ELF-1 (cell line): ENCODE measurements around the gene KIAA1958.
"Not testable (repeated sequence)": the region's sequence is repeated elsewhere in the genome, so short reads cannot be mapped to it uniquely, and the experiment has no call there.

Experiments used
- DNase-seq: peaks from one replicate; pipeline ENCODE4 v3.0.0-alpha.2; 2016; ENCODE audit warnings: low read depth, low spot score

Gene KIAA1958

GRCh38 chr9:112659906-112660305, 173.3 kb downstream of the KIAA1958 start:
- no peak for DNase-seq

DNA sequence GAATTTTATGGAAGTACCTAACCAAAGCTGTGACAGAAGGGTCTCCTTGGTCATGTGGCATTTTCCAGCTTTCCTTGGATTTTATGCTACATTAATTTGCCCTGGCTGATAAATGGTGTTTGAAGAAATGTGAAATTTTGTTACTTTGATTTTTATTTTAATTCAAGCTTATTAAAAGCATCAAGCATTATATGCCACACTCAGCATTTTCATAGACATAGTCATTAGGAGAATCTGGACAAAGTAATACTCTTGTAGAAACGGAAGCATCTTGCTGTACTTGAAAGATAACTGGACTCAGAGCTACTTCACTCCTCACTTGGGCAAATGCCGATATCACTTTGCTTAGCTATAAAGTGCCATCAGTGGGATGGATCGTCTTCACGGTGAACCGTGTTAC, 177.1 kb downstream of the KIAA1958 start:
- DNase-seq = no peak

DNA sequence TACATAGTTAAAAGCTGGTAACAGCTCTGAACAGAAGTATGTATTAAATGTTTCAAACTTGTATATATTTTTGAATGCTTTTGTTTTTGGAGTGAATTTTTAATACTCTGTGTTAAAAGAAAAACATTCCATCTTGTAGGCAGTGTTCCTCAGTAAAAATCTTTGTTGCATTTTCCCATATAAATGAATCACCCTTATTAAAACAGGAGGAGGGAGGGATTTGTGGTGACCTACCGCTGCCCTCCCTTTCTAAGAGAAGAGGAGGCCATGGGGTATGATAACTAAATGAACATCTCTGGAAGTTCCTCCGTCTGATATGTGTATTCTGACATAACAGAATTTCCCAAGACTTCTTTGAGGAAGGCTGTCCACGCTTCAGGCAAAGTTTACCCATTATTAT, 177.9 kb downstream of the KIAA1958 start:
- DNase-seq = no peak

- no peak for DNase-seq
Observed at GRCh38 chr9:112665347-112665746, 178.7 kb downstream of the KIAA1958 start.

- no peak for DNase-seq
Observed at GRCh38 chr9:112669326-112669725, 182.7 kb downstream of the KIAA1958 start.

DNA sequence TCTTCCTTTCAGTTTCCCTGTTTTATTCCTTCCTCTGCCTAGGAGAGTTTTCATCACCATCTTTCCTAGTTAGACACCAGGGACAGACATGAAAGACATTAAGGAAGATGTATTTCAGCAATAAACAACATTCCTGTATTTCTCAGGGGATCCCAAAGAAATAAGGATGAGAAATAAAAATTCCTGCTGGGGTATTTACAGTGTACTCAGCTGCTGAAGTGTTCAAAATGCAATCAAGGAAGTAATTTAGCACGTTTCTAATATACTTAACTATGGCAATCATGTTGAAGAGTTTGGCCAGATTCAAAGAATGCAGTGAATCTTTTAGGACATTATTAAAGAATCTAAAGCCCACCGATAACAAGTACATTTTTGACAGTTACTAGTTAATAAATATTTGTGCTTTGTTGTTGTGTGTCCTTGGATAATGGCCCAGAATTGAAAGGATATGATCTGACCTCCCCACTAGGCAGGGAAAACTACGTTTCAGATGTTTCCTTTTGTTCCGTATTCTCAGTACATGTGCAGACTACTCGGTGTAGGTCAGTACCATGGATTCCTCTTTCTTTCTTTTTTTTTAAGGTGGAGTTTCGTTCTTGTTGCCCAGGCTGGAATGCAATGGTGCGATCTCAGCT, 184.5 kb downstream of the KIAA1958 start:
- no peak for DNase-seq

DNA sequence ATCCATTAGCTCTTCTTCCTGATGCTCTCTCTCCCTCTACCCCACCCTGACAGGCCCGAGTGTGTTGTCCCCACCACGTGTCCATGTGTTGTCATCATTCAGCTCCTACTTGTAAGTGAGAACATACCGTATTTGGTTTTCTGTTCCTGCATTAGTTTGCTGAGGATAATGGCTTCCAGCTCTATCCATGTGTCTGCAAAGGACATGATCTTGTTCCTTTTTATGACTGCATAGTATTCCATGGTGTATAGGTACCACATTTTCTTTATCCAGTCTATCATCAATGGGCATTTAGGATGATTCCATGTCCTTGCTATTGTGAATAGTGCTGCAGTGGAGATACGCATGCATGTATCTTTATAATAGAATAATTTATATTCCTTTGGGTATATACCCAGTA, 186.6 kb downstream of the KIAA1958 start:
- not testable (repeated sequence) for DNase-seq

- DNase-seq = no peak
Observed at GRCh38 chr9:112677040-112677439, 190.4 kb downstream of the KIAA1958 start.

GRCh38 chr9:112680731-112681402, 194.2 kb downstream of the KIAA1958 start:
- peak; percentile 33 for DNase-seq

DNA sequence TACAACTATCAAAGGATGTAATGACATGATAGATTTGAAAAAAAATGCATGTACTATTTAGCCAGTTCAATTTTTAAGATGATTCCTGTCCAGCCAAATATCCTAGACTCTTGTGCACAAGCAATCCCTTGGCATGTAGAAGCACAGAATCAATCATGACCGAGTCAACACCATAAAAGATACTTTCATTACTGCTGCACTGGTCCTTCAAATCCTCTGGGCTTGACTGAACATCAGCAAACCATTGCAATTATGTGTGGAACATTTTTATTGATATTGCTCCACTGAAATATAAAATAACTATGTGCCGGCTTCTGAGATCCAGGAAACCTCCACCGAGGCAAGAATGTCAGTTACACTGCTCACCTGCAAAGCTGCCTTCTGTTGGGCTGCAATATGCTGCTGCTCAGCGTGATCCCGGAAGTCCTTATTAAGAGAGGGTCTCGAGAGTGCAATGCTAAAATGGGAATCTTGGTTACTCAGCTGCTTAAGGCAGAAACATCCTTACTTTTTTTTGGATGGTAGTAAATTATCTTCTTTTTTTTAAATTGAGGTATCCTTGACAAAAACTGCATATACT, 202.6 kb downstream of the KIAA1958 start:
- DNase-seq = no peak

DNA sequence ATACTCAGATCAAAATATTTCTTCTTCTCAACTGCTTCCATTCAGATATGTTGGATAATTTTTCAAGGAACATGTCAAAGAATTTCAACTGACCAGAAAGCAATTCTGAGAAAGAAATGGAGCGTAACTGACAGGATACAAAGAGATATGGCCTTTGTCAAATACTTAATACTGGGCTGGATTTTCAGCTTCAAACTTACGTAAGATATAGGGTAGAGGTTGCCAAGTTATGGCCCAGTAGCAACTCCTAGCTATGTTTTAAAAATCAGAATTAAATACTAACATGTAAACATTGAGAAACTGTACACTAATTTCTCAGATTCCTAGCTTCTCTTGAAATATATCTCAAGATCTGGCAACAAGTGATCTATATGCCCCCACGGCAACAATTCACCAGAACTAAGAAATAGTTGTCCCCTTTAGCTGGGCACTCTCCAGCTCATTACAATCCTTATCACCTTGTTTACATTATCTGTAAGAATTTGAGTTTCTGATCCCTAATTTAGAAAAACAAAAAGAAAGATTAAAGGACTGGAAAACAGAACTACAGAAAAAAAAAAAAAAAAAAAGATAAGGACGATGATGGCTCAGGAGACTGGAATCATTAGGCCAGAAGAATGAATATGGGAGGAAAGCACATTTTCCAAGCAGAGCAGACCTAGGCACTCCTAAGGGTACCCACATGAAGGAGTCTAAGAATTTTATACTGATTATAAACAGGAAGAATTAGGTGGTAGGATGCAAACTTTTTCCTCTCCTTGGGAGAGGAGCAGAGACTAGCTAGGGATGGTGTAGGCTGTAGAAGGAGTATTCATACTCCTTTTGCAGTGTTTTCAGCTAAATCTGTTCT, 208.3 kb downstream of the KIAA1958 start:
- DNase-seq = no peak

DNA sequence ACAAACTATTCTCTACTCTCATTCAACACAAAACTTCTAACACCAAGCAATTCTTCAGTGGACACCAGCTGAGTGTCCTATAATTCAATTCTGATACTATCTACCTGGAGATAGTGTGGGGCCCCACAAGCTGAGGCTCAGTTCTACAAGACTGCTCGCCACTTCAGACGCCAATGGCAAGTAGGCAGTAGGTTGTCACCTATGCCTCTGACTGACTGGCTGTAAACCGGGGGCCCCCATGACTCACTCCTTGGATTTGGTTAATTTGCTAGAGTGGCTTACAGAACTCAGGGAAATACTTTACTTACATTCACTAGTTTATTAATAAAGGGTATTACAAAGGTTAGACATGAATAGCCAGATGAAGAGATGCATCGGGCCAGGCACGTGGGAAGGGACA, 209.8 kb downstream of the KIAA1958 start:
- no peak for DNase-seq

DNA sequence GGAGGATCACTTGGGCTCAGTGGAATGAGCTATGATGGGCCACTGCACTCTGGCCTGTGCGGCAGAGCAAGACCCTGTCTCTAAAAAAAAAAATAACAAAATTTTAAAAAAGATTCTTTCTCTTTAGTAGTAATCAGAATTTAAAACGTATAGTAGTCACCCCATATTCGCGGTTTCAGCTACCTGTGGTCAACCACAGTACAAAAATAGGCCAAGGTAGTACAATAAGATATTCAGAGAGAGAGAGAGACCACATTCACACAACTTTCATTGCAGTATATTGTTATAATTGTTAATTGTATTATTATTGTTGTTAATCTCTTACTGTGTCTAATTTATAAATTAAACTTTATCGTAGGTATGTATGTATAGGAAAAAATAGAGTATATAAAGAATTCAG, 212.6 kb downstream of the KIAA1958 start:
- DNase-seq = no peak

GRCh38 chr9:112700085-112700484, 213.5 kb downstream of the KIAA1958 start:
- DNase-seq = no peak

GRCh38 chr9:112703304-112703703, 216.7 kb downstream of the KIAA1958 start:
- no peak for DNase-seq

DNA sequence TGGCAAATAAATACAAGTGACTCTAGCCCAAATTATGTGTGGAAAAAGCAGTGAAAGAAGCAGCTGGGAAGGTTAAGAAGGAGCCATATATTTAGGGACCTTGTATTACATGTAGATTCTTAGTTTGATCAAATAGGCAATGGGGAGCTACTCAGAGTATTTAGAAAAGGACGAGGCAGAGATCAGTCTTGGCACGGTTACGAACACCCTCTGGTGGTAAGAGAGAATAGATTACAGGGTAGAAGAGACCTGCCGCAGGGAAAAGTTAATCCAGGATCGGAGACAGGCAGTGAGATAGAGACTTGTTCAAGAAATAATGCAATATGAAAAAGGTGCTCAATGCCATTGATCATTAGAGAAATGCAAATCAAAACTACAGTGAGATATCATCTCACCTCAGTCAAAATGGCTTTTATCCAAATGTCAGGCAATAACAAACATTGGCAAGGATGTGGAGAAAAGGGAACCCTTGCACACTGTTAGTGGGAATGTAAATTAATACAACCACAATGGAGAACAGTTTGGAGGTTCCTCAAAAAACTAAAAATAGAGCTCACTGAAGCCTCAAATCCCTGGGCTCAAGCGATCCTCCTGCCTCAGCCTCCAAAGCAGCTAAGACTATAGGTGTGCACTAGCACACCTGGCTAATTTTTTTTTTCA, 219.3 kb downstream of the KIAA1958 start:
- DNase-seq = peak; percentile 15

GRCh38 chr9:112711050-112711689, 224.5 kb downstream of the KIAA1958 start:
- DNase-seq = peak; percentile 6

DNA sequence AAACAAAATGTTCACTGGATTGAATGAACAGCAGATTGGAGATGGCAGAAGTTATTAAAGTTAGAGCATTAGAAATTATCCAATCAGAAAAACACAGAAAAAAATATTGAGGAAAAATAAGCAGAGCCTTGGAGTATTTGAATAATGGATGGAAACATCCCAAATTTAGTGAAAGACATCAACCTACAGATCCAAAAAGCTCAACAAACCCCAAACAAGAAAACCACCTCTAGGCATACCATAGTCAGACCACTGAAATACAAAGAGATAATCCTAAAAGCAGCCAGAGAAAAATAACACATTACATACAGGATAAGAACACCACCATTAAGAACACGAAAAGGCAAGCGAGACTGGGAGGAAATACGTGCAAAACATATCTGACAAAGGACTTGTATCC, 226.1 kb downstream of the KIAA1958 start:
- no peak for DNase-seq

- peak; percentile 99 for DNase-seq
Observed at GRCh38 chr9:112717661-112718331, 231.2 kb downstream of the KIAA1958 start, which contains the start of gene INIP. TSS of gene INIP (minus strand) at chr9:112718117. CDS start at chr9:112716485, 1,632 bp downstream.
